Measurements from ENCODE around the gene NRAS.

NRAS gene

DNA sequence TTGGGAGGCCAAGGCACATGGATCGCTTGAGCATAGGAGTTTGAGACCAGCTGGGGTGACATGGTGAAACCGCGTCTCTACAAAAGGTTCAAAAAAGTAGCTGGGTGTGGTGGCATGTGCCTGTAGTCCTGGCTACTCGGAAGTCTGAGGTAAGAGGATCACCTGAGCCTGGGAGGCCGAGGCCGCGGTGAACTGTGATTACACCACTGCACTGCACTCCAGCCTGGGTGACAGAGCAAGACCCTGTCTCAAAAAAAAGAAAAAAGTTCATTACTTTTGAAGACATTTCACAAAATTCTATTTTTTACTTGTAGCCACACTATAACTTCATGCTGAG, 44.7 kb downstream of the NRAS start:
- no peak for DNase-seq

DNA sequence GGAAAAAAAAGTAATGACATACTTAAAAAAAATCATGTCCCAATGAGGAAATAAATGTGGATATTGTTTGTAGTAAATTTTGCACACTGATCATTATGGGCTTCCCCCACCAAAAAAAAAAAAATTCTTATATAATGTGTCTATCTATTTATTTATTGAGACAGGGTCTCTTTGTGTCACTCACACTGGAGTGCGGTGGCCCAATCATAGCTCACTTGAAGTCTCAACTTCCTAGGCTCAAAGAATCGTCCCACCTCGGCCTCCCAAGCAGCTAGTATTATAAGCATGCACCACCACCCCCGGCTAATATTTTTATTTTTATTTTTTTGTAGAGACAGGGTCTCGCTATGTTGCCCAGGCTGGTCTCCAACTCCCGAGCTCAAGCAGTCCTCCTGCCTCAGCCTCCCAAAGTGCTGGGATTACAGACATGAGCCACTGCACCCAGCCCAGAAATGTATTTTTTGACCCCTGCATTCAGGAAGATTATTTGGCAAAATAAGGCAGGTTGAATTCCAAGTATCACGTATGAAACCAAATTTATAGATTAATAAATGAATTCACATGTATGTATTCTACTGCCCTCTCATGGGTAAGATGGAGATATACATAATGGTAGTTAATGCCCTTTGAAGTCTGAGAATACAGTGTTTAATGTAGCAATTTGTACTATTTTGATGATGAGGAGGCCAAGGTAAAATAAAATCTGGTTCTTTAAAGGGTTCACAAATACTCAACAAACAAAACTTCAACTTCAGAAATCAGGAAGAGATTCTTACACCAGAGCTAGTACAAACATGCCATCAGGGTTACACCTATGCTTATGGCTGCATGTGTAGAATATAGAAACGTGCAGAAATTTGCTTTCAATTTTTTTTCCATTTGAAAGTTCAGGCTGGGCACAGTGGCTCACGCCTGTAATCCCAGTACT, 45.3 kb downstream of the NRAS start:
- DNase-seq: no peak

DNA sequence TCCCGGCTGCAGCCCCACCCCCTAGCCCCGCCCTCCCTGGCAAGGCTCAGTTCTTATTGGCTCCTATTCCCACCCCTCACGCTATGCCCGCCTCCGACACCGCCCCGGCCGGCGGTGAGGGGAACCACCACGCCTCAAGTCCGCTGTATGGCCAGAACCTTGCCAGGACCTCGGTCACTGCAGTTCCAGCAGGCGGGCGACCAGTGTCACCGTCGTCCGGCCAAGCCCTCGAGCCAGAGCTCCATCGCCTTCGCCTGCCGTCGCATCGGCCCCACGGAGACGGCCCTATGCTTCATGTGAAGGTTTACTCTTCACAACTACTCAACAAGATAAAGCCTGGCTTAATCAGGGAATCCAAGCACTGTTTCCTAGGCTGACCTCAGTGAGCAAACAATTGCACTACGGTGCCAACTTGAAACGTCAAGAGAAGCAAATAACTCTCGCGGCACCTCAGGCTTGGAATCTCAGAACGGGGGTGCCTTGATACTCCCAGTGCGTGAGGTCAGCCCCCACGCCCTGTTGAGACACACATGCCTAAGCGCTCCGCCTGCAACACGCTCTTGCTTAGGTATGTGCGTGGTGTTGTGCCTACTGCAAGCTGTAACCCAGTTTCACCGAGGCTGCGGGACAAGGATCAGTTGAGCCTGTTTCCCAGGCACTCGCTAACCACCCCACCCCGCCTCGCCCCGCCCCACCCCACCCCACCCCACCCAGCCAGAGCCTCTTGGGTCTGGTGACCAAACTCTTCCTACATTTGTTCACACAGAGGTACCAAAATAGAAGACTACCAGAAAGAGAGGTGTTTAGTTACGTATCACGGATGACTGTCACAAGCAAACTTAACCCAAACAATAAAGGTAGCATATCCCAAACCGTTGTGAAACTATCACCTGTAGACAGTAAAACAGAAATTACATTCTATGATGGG, 46.2 kb downstream of the NRAS start:
- DNase-seq: peak; percentile 96

DNA sequence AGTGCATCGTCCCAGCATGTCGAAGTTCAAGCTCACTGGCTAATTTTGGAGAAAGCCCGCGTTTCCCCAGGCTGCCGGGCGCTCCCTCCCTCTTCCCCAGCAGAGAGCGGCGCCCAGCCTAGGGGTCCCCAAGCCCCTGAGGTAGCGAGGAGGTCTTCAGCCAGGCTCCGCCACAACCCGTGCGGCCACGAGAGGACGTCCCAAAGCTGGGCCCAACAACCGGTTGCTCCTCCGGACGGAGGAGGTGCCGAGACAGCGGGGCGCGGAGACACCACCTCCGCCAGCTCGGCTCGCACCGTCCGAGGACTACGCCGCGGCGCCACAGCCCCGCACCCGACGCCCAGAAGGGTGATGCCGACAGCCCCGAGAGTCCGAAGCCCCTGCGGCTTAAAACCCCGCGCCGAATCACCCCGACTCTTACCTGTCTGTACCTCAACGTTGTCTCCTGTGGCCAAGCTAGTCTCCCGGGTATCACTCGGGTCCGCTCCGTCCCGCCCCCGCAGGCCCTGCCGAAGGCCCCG, 46.9 kb downstream of the NRAS start, which contains the start of gene DENND2C:
Gene DENND2C (minus strand): TSS at position 488 of the 521 bp plus-strand sequence. CDS start 44,065 bp downstream, outside the sequence.
- no peak for DNase-seq

DNA sequence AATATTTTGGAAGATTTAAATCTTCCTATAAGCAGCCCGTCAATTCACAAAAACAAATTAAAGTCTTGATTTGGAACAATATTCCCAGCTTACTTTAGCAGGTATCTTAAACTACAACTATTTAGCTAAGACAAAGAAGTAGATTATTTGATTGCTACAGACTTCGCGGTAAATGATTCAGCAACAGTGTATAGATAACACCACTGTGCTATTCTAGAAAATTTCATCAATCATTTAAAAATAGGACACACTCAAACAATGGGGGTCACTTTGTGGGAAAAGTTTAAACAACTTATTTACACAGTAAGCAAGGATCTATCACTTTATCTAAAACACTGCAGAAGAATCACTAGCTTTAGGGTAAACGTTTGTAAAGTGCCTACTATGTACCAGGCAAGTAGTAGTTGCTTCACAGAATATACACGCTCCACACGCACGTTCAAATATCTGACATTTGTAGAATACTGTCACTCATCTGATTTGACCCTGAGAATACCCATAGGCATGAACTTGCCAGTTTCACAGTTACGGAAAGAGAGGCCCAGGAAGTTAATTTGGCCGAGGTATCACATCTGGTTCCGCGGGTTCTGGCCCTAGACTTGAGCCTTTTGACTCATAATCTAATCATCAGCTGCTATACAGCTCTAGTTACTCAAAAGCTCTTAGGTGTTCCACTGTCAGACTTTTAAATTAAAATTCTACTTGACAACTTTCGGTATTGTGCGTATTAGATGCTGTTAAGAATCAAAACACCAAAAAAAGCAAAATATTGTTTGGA, 47.6 kb downstream of the NRAS start:
- no peak for DNase-seq

DNA sequence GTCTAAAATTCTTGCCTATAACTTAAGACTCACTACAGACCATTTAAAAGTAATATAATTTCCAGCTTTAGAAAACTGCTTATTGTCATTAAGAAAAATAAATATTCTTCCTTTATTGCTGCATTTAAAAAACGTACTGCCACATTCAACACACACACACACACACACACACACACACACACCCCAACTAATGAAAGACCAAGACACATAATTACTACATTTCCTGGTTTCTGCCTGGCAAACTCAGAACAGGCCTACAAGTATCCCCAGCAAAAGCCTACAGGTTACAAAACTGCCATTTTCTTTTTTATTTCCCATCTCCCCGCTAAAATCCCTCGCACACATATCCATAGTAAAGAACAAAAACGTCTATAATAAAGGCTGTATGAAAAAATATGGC, 48.2 kb downstream of the NRAS start:
- no peak for DNase-seq

DNA sequence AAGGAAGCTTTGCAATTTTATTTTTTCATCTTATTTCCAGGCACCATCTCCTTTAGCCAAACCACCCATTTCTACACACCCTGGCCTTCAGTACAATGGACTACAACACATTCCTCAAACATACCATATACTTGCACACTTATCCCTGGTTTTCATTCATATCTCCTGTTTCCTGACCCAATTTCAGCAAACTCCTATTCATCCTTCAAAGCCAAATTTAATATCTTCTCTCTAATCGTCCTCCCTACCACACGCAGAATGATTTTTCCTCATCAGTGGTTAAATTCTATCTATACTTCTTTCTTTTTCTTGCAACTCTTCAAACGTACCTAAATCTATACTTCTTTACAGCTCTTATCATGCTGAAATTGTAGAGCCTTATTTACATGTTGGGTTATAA, 49.6 kb downstream of the NRAS start:
- DNase-seq: no peak

DNA sequence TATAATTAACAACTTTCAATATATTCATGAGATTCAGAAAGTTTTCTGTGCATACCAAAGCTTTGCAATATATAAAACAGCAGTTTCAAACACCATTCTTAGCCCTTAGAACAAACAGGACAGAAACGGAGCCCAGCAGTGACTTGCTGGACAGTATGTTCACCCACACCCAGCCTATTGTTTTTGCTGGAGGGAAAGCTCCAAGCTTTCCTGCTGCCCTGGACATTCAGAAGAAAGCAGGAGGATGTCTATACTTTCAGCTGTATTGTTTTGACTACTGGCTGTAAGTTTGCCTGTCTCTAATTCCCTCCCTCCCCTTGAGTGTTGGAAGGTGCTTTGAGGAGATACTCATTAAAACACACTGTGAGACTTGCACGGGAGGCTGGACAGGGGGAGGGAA, 56.3 kb downstream of the NRAS start:
- DNase-seq: no peak
